DOHH2 (cell line): ENCODE results near the gene ABAT.

Experiments used
- H3F3A ChIP-seq: fragments of 200-600 bp; sonication (generic), shearing (Covaris generic); 2 replicates; pipeline ENCODE4 v1.6.0; 2016; ENCODE audit warnings: antibody characterized with exemption, mild to moderate bottlenecking; ENCODE audit not compliant: control insufficient read depth, insufficient read depth
- H3K27ac ChIP-seq: fragments of 200-600 bp; sonication (generic); 2 replicates; pipeline ENCODE4 v1.5.1; 2014; ENCODE audit warnings: low read depth, mild to moderate bottlenecking, low read length, moderate library complexity
- H3K27me3 ChIP-seq: fragments of 200-600 bp; sonication (generic); 2 replicates; pipeline ENCODE4 v1.6.1; 2014; ENCODE audit warnings: mild to moderate bottlenecking, low read length, mixed read lengths; ENCODE audit not compliant: control insufficient read depth
- H3K36me3 ChIP-seq: fragments of 200-600 bp; sonication (generic); 2 replicates; pipeline ENCODE4 v1.6.1; 2014; ENCODE audit warnings: mild to moderate bottlenecking, low read length, moderate library complexity, mixed read lengths; ENCODE audit not compliant: control insufficient read depth
- H3K4me1 ChIP-seq: fragments of 200-600 bp; sonication (generic); 2 replicates; pipeline ENCODE4 v1.6.1; 2014; ENCODE audit warnings: mild to moderate bottlenecking, low read length, mixed read lengths; ENCODE audit not compliant: control insufficient read depth
- H3K4me2 ChIP-seq: fragments of 200-600 bp; sonication (generic); 2 replicates; pipeline ENCODE4 v1.6.0; 2014; ENCODE audit warnings: mild to moderate bottlenecking, low read length, moderate library complexity
- H3K4me3 ChIP-seq: fragments of 200-600 bp; sonication (generic); 2 replicates; pipeline ENCODE4 v1.5.1; 2014; ENCODE audit warnings: mild to moderate bottlenecking, low read length, mixed read lengths
- H3K79me2 ChIP-seq: fragments of 200-600 bp; sonication (generic); 2 replicates; pipeline ENCODE4 v1.6.1; 2014; ENCODE audit warnings: mild to moderate bottlenecking, low read length, mixed read lengths; ENCODE audit not compliant: control insufficient read depth
- H3K9me2 ChIP-seq: fragments of 200-600 bp; sonication (generic); replicated peaks from 2 replicates; pipeline ENCODE4 v1.6.1; 2014; ENCODE audit warnings: mild to moderate bottlenecking, low read length, mixed read lengths; ENCODE audit not compliant: control insufficient read depth
- H3K9me3 ChIP-seq: fragments of 200-600 bp; sonication (generic); 2 replicates; pipeline ENCODE4 v1.6.1; 2014; ENCODE audit warnings: antibody characterized with exemption, low read length, mixed read lengths; ENCODE audit not compliant: control insufficient read depth, insufficient read depth
- H4K20me1 ChIP-seq: fragments of 200-600 bp; sonication (generic); 2 replicates; pipeline ENCODE4 v1.6.0; 2014; ENCODE audit warnings: low read depth, mild to moderate bottlenecking, antibody characterized with exemption, low read length, moderate library complexity; ENCODE audit not compliant: control insufficient read depth, insufficient read depth
- CTCF ChIP-seq: fragments of 200-600 bp; sonication (generic); IDR thresholded peaks from one replicate; pipeline ENCODE4 v1.5.1; 2014; ENCODE audit warnings: antibody characterized with exemption, mild to moderate bottlenecking, low read depth, low read length; ENCODE audit not compliant: poor library complexity, severe bottlenecking
- EZH2phosphoT487 ChIP-seq: fragments of 200-600 bp; sonication (generic); IDR thresholded peaks from 2 replicates; pipeline ENCODE4 v1.6.1; 2017; ENCODE audit warnings: borderline replicate concordance, mild to moderate bottlenecking, antibody characterized with exemption, low read length, moderate library complexity, mixed read lengths

The ABAT gene

DNA sequence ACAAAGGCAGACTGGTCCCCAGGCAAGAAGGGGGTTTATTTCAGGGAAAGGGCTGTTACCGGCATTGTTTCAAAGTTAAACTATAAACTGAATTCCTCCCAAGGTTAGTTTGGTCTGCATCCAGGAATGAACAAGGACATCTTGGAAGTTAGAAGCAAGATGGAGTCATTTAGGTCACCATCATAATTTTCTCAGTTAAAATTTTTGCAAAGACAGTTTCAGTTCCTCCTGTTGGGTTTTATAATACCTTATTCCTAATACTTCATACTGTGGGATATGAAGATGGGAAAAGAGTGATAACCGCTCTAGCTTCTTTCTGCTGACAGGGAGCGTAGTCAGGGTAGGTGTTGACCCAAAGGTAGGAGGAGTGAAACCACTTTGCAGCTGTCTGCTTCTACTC, 148.0 kb downstream of the ABAT start:
- H3K27me3 ChIP-seq = no peaks in the 10 kb centered on the region
- no peaks in the 10 kb centered on the region for H4K20me1 ChIP-seq
- H3K4me2 ChIP-seq = no peak overlapping the region
- H3K9me2 ChIP-seq = no peaks in the 10 kb centered on the region
- 0 out of 2 replicates have a peak, but pooled peaks cover 4% of the 10 kb centered on the region for H3F3A ChIP-seq
- peaks cover 80% of the 10 kb centered on the region for H3K36me3 ChIP-seq
- no peak for TF ChIP-seq EZH2phosphoT487
- H3K4me1 ChIP-seq = peaks cover 19% of the 10 kb centered on the region
- peaks cover 20% of the 10 kb centered on the region for H3K79me2 ChIP-seq
- no peaks in the 10 kb centered on the region for H3K9me3 ChIP-seq
- no peak overlapping the region for H3K4me3 ChIP-seq
- no peak overlapping the region for H3K27ac ChIP-seq

GRCh38 chr16:8826278-8826879, 152.0 kb downstream of the ABAT start:
- Histone ChIP-seq H3K79me2 (peaks cover 33% of the 10 kb centered on the region), H3K4me3 (no peak overlapping the region), H4K20me1 (no peaks in the 10 kb centered on the region), H3K27me3 (no peaks in the 10 kb centered on the region), H3K9me2 (no peaks in the 10 kb centered on the region), H3K27ac (no peak overlapping the region), H3K9me3 (no peaks in the 10 kb centered on the region), H3K4me2 (no peak overlapping the region), H3F3A (0 out of 2 replicates have a peak, but pooled peaks cover 4% of the 10 kb centered on the region), H3K4me1 (peaks cover 9% of the 10 kb centered on the region), H3K36me3 (peaks cover 77% of the 10 kb centered on the region)
- no peak for TF ChIP-seq CTCF
- no peak for TF ChIP-seq EZH2phosphoT487

- peaks cover 68% of the 10 kb centered on the region for H3K36me3 ChIP-seq
- no peaks in the 10 kb centered on the region for H3K27me3 ChIP-seq
- no peaks in the 10 kb centered on the region for H3K9me2 ChIP-seq
- H4K20me1 ChIP-seq = no peaks in the 10 kb centered on the region
- H3K79me2 ChIP-seq = peaks cover 45% of the 10 kb centered on the region
- no peak for TF ChIP-seq EZH2phosphoT487
- TF ChIP-seq CTCF = no peak
- no peak overlapping the region for H3K4me3 ChIP-seq
- H3F3A ChIP-seq = no peaks in the 10 kb centered on the region
- no peak overlapping the region for H3K4me2 ChIP-seq
- H3K9me3 ChIP-seq = no peaks in the 10 kb centered on the region
- H3K4me1 ChIP-seq = peaks cover 12% of the 10 kb centered on the region
- no peak overlapping the region for H3K27ac ChIP-seq
Measured at GRCh38 chr16:8828541-8829165, 154.2 kb downstream of the ABAT start.

- Histone ChIP-seq H3F3A (no peaks in the 10 kb centered on the region), H3K9me3 (no peaks in the 10 kb centered on the region), H3K9me2 (no peaks in the 10 kb centered on the region), H3K4me2 (no peak overlapping the region), H4K20me1 (no peaks in the 10 kb centered on the region), H3K27me3 (no peaks in the 10 kb centered on the region), H3K79me2 (peaks cover 51% of the 10 kb centered on the region), H3K36me3 (peaks cover 52% of the 10 kb centered on the region), H3K4me1 (peaks cover 12% of the 10 kb centered on the region), H3K27ac (no peak overlapping the region), H3K4me3 (no peak overlapping the region)
- TF ChIP-seq EZH2phosphoT487 (no peak), CTCF (no peak)
Measured at GRCh38 chr16:8831450-8831849, 157.0 kb downstream of the ABAT start.
